IMR-90 (cell line): ENCODE measurements around the gene PPP1R1C. TPM values are rescaled to one million over a fixed set of nuclear protein-coding genes. Genes with fewer than 3 reads are reported as not detected.

Source experiments
- ATAC-seq: fragments of 200-7000 bp; cut with Tn5 transposase; 2 replicates; pipeline ENCODE4 v1.9.1; 2020; ENCODE audit warnings: low read depth, mild to moderate bottlenecking, moderate library complexity
- BruUV-seq: library from RNA; stranded (reverse); fragments of 400-500 nt; replicated peaks from 2 replicates; lab custom pipeline; 2021; lab: Mats Ljungman, UMichigan
- CTCF ChIA-PET: fragments of 300-600 bp; formaldehyde crosslinking; extraction: SDS; loops from one replicate; lab custom pipeline; 2021; ENCODE audit warnings: antibody characterized with exemption; lab: Yijun Ruan, JAX
- POLR2A ChIA-PET: fragments of 300-600 bp; sonication (Branson Sonifier 250); formaldehyde crosslinking; loops from one replicate; lab custom pipeline; 2022; ENCODE audit warnings: antibody characterized with exemption; ENCODE audit not compliant: unreplicated experiment; lab: Charles Lee
- DNase-seq: peaks from one replicate; pipeline ENCODE4 v3.0.0; 2013
- H2AFZ ChIP-seq: replicated peaks from 2 replicates; pipeline ENCODE3; 2013; ENCODE audit warnings: low read length, mild to moderate bottlenecking; ENCODE audit not compliant: poor library complexity
- H2AK5ac ChIP-seq: 2 replicates; pipeline ENCODE4 v1.6.1; 2013; ENCODE audit warnings: low read depth, low read length, inconsistent platforms
- H2AK9ac ChIP-seq: replicated peaks from 2 replicates; pipeline ENCODE3; 2013; ENCODE audit warnings: mild to moderate bottlenecking, low read depth, low read length, moderate library complexity; ENCODE audit not compliant: poor library complexity
- H2BK120ac ChIP-seq: 2 replicates; pipeline ENCODE4 v1.6.1; 2013; ENCODE audit warnings: low read depth, low read length, inconsistent platforms
- H2BK15ac ChIP-seq: 3 replicates; pipeline ENCODE4 v1.6.1; 2013; ENCODE audit warnings: low read depth, low read length, inconsistent platforms
- H2BK20ac ChIP-seq: 2 replicates; pipeline ENCODE4 v1.6.1; 2013; ENCODE audit warnings: low read depth, mild to moderate bottlenecking, inconsistent platforms, low read length, moderate library complexity
- H2BK5ac ChIP-seq: 2 replicates; pipeline ENCODE4 v1.6.1; 2013; ENCODE audit warnings: mild to moderate bottlenecking, low read depth, low read length, inconsistent platforms; ENCODE audit not compliant: poor library complexity, severe bottlenecking
- H3K14ac ChIP-seq: replicated peaks from 2 replicates; pipeline ENCODE4 v1.6.1; 2013; ENCODE audit warnings: low read depth, low read length, inconsistent platforms
- H3K18ac ChIP-seq: 2 replicates; pipeline ENCODE4 v1.6.1; 2013; ENCODE audit warnings: low read depth, low read length, control low read depth
- H3K23ac ChIP-seq: 2 replicates; pipeline ENCODE4 v1.6.1; 2013; ENCODE audit warnings: low read depth, low read length, inconsistent platforms
- H3K27ac ChIP-seq: 2 replicates; pipeline ENCODE4 v1.5.1; 2013; ENCODE audit warnings: mild to moderate bottlenecking, control low read depth, low read length; ENCODE audit not compliant: insufficient read depth
- H3K27me3 ChIP-seq: 2 replicates; pipeline ENCODE4 v1.6.1; 2013; ENCODE audit warnings: low read length; ENCODE audit not compliant: control insufficient read depth, insufficient read depth
- H3K36me3 ChIP-seq: 2 replicates; pipeline ENCODE4 v1.6.1; 2013; ENCODE audit warnings: low read length, mixed read lengths; ENCODE audit not compliant: control insufficient read depth, insufficient read depth
- H3K4ac ChIP-seq: 2 replicates; pipeline ENCODE4 v1.6.1; 2013; ENCODE audit warnings: low read depth, low read length, inconsistent platforms
- H3K4me1 ChIP-seq: 2 replicates; pipeline ENCODE4 v1.6.1; 2013; ENCODE audit warnings: low read length, mixed read lengths; ENCODE audit not compliant: control insufficient read depth, insufficient read depth
- H3K4me2 ChIP-seq: 2 replicates; pipeline ENCODE4 v1.6.1; 2013; ENCODE audit warnings: low read depth, mild to moderate bottlenecking, control low read depth, low read length, moderate library complexity
- H3K4me3 ChIP-seq: 2 replicates; pipeline ENCODE4 v1.5.1; 2013; ENCODE audit warnings: low read depth, mild to moderate bottlenecking, control low read depth, low read length, moderate library complexity; ENCODE audit not compliant: insufficient read depth
- H3K56ac ChIP-seq: 2 replicates; pipeline ENCODE4 v1.6.1; 2013; ENCODE audit warnings: low read length, inconsistent platforms; ENCODE audit not compliant: insufficient read depth; ENCODE audit errors: extremely low read depth
- H3K79me1 ChIP-seq, 2 experiments: 2 replicates each; pipeline ENCODE4 v1.6.1; 2013; ENCODE audit warnings: low read length in 2 of 2, inconsistent platforms in 1 of 2, low read depth in 1 of 2
- H3K9ac ChIP-seq: 2 replicates; pipeline ENCODE4 v1.6.1; 2013; ENCODE audit warnings: low read depth, low read length, control low read depth
- H3K9me1 ChIP-seq: 2 replicates; pipeline ENCODE4 v1.6.1; 2013; ENCODE audit warnings: low read length, inconsistent platforms; ENCODE audit not compliant: insufficient read depth
- H3K9me3 ChIP-seq: 2 replicates; pipeline ENCODE4 v1.6.1; 2013; ENCODE audit warnings: low read length; ENCODE audit not compliant: control insufficient read depth, insufficient read depth
- H4K20me1 ChIP-seq: 2 replicates; pipeline ENCODE4 v1.6.1; 2013; ENCODE audit warnings: low read length, inconsistent platforms; ENCODE audit not compliant: insufficient read depth
- H4K5ac ChIP-seq: 2 replicates; pipeline ENCODE4 v1.6.1; 2013; ENCODE audit warnings: mild to moderate bottlenecking, low read depth, low read length, control low read depth
- H4K8ac ChIP-seq, 2 experiments: 2 replicates each; pipeline ENCODE4 v1.6.1; 2013; ENCODE audit warnings: low read depth in 2 of 2, low read length in 2 of 2, control low read depth in 1 of 2, inconsistent platforms in 1 of 2
- H4K91ac ChIP-seq: 2 replicates; pipeline ENCODE4 v1.6.1; 2013; ENCODE audit warnings: low read depth, low read length, inconsistent platforms; ENCODE audit not compliant: insufficient read depth
- BHLHE40 ChIP-seq: fragments of 150-350 bp; IDR thresholded peaks from 2 replicates; pipeline ENCODE4 v1.6.1; 2016; ENCODE audit warnings: mild to moderate bottlenecking, low read depth, low read length
- CEBPB ChIP-seq: IDR thresholded peaks from 2 replicates; pipeline ENCODE4 v1.6.1; 2012; ENCODE audit warnings: low read depth, low read length, improper control_type of control experiment
- CHD1 ChIP-seq: IDR thresholded peaks from 2 replicates; pipeline ENCODE4 v1.6.1; 2012; ENCODE audit warnings: low read depth, low read length, improper control_type of control experiment
- ELK1 ChIP-seq: fragments of 150-350 bp; IDR thresholded peaks from 2 replicates; pipeline ENCODE4 v1.6.1; 2016; ENCODE audit warnings: low read depth, mild to moderate bottlenecking, low read length, moderate library complexity, borderline replicate concordance
- FOS ChIP-seq: fragments of 150-350 bp; IDR thresholded peaks from 2 replicates; pipeline ENCODE4 v1.6.1; 2016; ENCODE audit warnings: low read depth, low read length
- MAFK ChIP-seq: IDR thresholded peaks from 2 replicates; pipeline ENCODE4 v1.6.1; 2012; ENCODE audit warnings: low read depth, low read length, improper control_type of control experiment
- MAZ ChIP-seq: IDR thresholded peaks from 2 replicates; pipeline ENCODE4 v1.6.1; 2012; ENCODE audit warnings: low read depth, mild to moderate bottlenecking, low read length, improper control_type of control experiment, moderate library complexity, borderline replicate concordance
- MXI1 ChIP-seq: IDR thresholded peaks from 2 replicates; pipeline ENCODE4 v1.6.1; 2012; ENCODE audit warnings: low read depth, mild to moderate bottlenecking, low read length, moderate library complexity, borderline replicate concordance
- NFE2L2 ChIP-seq: fragments of 150-350 bp; IDR thresholded peaks from 2 replicates; pipeline ENCODE4 v1.6.1; 2016; ENCODE audit warnings: low read depth, mild to moderate bottlenecking, low read length
- POLR2A ChIP-seq: IDR thresholded peaks from 2 replicates; pipeline ENCODE4 v1.6.1; 2012; ENCODE audit warnings: mild to moderate bottlenecking, low read depth, low read length
- RAD21 ChIP-seq: IDR thresholded peaks from 2 replicates; pipeline ENCODE4 v1.6.1; 2012; ENCODE audit warnings: low read length, improper control_type of control experiment
- RCOR1 ChIP-seq: IDR thresholded peaks from 2 replicates; pipeline ENCODE4 v1.6.1; 2012; ENCODE audit warnings: mild to moderate bottlenecking, low read length, improper control_type of control experiment; ENCODE audit not compliant: insufficient replicate concordance
- SMC3 ChIP-seq: fragments of 150-350 bp; IDR thresholded peaks from 2 replicates; pipeline ENCODE4 v1.6.1; 2016; ENCODE audit warnings: low read depth, mild to moderate bottlenecking, antibody characterized with exemption, low read length, moderate library complexity
- USF2 ChIP-seq: fragments of 150-350 bp; IDR thresholded peaks from 2 replicates; pipeline ENCODE4 v1.6.1; 2017; ENCODE audit warnings: mild to moderate bottlenecking, antibody characterized with exemption, low read length, low read depth
- WGBS, 2 experiments: methylation state at CpG; one replicate each; pipeline versions ENCODE4 v1.1.5 to v1.1.7; 2013; ENCODE audit warnings: missing lambda C conversion rate in 2 of 2; ENCODE audit not compliant: insufficient read length in 1 of 2; ENCODE audit errors: extremely low coverage in 2 of 2; 5-methylcytosine and 5-hydroxymethylcytosine counted together
- dilution Hi-C: fragments of 300-500 bp; cut with HindIII; formaldehyde crosslinking; loops from one replicate; pipeline ENCODE4 v1.14.3; 2018; ENCODE audit warnings: low sequenced_read_pairs; ENCODE audit not compliant: unreplicated experiment
- in situ Hi-C: fragments of 300-500 bp; cut with MboI; formaldehyde crosslinking; loops from 3 replicates; pipeline ENCODE4 v1.14.3; 2019; ENCODE audit warnings: low sequenced_read_pairs, inconsistent platforms, mixed read lengths
- intact Hi-C: fragments of 100-400 bp; cut with micrococcal nuclease; formaldehyde crosslinking; loops from 2 replicates; pipeline ENCODE4 v1.10.0; 2022
- polyA plus RNA-seq, 3 experiments: library from polyadenylated mRNA; depleted of rRNA; stranded (reverse); fragments of >200 nt; gene quantifications; 2 replicates each; pipeline ENCODE4 v1.2.3, GENCODE V29; 2012; ENCODE audit warnings: low replicate concordance in 1 of 3
- total RNA-seq: library from RNA; depleted of rRNA; stranded (reverse); fragments of >200 nt; gene quantifications from 2 replicates; pipeline ENCODE4 v1.2.3, GENCODE V29; 2012

The PPP1R1C gene
- total and polyA plus RNA-seq, 2 of the 4 experiments (the other 2 are of a cell fraction), result 0.10 to 0.36 TPM

GRCh38 chr2:182048621-182049020, 63.0 kb downstream of the PPP1R1C start:
- H3K23ac ChIP-seq, result no peak overlapping the region
- no peak overlapping the region for H2AK9ac ChIP-seq
- no TSS peak for BruUV-seq
- no peak overlapping the region for H2AK5ac ChIP-seq
- no peak overlapping the region for H3K56ac ChIP-seq
- H4K20me1 ChIP-seq, result no peaks in the 10 kb centered on the region
- no peak overlapping the region for H2AFZ ChIP-seq
- no peaks in the 10 kb centered on the region for H3K36me3 ChIP-seq
- H3K18ac ChIP-seq, result no peak overlapping the region
- in situ Hi-C loops, result no loop called here
- TF ChIP-seq POLR2A (no peak), BHLHE40 (no peak), RAD21 (no peak), USF2 (no peak), MAFK (no peak), RCOR1 (no peak), CHD1 (no peak), CEBPB (no peak), ELK1 (no peak), FOS (no peak), NFE2L2 (no peak), MXI1 (no peak), MAZ (no peak), SMC3 (no peak)
- no peak overlapping the region for H3K4me2 ChIP-seq
- H2BK15ac ChIP-seq, result no peak overlapping the region
- no CpG with 5 or more reads among the region's 2 CpGs for WGBS, 2 experiments
- no peaks in the 10 kb centered on the region for H3K4me1 ChIP-seq
- no peak overlapping the region for H4K91ac ChIP-seq
- CTCF ChIA-PET, result no interaction called here
- no peaks in the 10 kb centered on the region for H3K27me3 ChIP-seq
- no peaks in the 10 kb centered on the region for H3K79me1 ChIP-seq
- intact Hi-C loops, result no loop called here
- no peak overlapping the region; the same call in 1 of the 2 replicates for H3K14ac ChIP-seq
- no peak overlapping the region for H2BK20ac ChIP-seq
- H2BK5ac ChIP-seq, result no peak overlapping the region
- no peak overlapping the region for H4K5ac ChIP-seq
- ATAC-seq (no peak), DNase-seq (no peak)
- no peaks in the 10 kb centered on the region for H3K9me1 ChIP-seq
- H3K9me3 ChIP-seq, result no peaks in the 10 kb centered on the region
- dilution Hi-C loops, result no loop called here
- H2BK120ac ChIP-seq, result no peak overlapping the region
- no peak overlapping the region for H3K4ac ChIP-seq
- POLR2A ChIA-PET, result no interaction called here
- H4K8ac ChIP-seq, result no peak overlapping the region
- no peak overlapping the region for H3K4me3 ChIP-seq
- no peak overlapping the region for H3K27ac ChIP-seq
- H3K9ac ChIP-seq, result no peak overlapping the region
